HG02970 (cell line): ENCODE results near the gene ZNF783.
"Not testable (repeated sequence)": the region's sequence is repeated elsewhere in the genome, so short reads cannot be mapped to it uniquely, and the experiment has no call there.

Source experiments
- ATAC-seq: cut with Tn5 transposase; IDR thresholded peaks from one replicate; pipeline ENCODE4 v1.9.1; 2021; ENCODE audit warnings: mild to moderate bottlenecking, moderate library complexity, moderate number of reproducible peaks; ENCODE audit not compliant: unreplicated experiment, low FRiP score

Gene ZNF783

DNA sequence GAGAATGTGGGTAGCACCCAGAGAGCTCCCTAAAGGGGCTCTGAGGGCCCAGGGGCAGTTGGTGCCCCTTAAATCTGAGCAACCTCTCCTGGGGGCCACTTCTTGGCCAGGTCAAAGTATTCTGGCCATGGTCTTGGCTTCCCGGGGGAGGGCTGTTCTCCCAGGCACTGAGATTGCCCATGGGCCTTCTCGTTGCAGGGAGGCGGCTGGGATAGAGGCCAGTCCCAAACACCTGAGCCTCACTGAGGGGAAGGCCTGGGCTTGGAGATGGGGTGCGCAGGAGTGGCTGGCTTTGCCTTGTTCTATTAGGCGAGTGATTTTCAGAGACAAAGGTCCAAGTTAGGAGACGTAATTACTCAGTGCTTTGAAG is 33.5 kb downstream of the ZNF783 start:
- no peak for ATAC-seq

DNA sequence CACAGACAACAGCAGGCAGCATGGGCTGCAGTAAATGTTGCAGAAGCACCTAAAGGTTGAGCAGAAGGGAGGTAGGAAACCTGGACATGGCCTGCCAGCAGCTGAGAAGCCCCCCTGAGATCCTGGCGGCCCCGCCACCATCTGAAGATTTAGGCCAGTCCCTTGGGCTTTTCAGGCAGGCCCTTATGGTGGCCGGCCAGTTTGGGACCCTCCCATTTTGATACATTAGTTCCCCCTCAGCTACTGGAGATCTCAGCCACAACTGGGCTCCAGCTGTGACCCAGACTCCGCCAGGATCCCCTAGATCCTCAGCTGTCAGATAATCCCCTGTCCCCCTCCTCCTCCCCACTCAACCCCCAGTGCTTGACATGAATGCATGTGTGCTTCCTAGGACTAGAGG is 34.4 kb downstream of the ZNF783 start:
- ATAC-seq, result no peak

DNA sequence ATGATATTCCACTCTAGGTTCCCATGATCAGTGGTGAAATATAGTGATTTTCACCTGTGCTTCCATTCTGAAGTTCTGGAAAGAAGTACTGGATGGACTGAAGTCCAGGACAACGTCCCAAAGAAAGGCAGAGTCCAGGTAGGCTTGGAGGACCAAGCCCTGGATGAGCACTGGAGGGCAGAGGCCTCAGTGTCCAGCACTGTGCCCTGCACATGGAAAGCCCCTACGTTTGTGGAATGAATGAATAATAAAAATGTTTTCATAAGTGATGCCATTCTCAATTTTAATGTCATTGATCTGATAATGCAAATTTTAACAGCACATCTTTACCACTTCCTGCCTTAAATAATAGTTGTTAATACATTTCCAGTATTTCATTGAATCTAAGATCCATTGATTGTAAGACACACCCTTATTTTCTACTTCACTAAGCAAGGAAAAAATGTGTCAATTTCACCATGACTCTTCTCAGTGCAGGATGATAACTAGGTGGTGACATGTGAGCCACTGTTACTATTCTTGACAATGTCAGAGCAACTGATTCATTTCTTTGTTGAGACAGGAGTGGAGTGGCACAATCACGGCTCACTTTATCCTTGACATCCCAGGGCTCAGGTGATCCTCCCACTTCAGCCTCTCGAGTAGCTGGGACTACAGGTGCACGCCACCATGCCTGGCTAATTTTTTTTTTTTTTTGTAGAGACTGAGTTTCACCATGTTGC is 35.2 kb downstream of the ZNF783 start:
- ATAC-seq, result no peak

DNA sequence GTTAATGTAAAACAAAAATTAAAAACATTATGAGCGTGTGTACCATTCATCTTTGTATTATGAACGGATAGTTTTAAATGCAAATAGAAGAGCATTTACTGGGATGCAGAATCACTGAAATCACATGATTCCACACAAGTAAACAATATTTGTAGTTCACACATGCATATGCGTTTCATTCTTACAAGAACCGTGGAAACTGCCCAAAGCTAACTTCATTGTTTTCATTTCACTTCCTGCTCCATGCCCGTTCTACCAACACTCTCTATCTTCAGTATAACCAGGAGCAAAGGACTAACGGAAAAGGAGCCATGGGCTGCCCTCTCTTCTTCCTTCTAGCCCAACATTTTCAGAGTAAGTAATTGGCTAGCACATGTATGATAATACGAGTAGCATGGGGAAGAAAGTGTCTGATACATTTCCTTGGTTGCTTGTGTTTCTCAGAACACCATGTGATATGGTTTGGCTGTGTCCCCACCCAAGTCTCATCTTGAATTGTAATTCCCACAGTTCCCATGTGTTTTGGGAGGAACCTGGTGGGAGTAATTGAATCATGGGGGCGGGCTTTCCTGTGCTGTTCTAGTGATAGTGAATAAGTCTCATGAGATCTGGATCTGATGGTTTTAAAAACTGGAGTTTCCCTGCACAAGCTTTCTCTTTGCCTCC is 38.8 kb downstream of the ZNF783 start:
- no peak for ATAC-seq

DNA sequence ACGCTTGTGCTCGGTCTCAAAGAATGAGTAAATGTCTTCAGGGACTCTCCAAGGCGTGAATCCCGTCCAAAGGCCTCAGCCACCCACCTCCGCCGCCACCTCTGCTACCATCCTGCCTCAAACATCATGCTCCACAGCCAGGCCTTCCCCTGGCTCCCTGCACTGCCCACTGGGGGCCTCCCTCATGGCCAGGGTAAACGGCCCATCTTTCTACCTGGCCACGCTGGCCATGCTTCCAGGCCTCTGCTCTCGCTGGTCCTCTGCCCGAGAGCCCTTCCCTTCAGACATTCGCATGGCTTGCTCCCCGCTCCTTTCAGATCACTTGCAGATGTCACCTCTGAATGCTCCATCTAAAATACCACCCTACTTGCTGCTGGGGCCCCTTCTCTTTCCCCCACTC is 40.2 kb downstream of the ZNF783 start:
- ATAC-seq, result no peak

DNA sequence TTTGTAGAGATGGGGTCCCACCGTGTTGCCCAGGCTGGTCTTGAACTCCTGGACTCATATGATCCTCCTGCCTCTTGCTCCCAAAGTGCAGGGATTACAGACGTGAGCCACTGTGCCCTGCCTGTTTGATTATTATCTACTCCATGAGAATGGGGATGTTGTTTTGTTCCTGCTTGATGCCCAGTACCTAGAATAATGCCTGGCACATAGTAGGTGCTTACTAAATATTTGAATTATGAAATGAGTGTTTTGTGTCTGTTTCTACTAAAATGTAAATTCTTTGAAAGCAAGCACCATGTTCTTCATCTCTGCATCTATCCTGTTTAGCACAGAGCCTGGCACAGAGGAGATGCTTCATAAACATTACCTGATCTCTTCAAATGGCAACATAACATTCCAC is 40.9 kb downstream of the ZNF783 start:
- no peak for ATAC-seq

DNA sequence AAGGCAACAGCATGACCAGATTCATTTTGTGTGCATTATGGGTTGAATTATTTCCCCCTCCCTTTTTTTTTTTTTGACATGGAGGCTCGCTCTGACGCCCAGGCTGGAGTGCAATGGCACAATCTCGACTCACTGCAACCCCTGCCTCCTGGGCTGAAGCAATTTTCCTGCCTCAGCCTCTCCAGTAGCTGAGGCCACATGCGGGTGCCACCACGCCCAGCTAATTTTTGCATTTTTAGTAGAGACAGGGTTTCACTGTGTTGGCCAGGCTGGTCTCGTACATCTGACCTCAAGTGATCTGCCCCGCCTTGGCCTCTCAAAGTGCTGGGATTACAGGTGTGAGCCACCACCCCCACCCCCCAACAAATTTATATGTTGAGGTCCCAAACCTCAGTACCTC is 42.0 kb downstream of the ZNF783 start:
- no peak for ATAC-seq

GRCh38 chr7:149306854-149307253 is 44.9 kb downstream of the ZNF783 start:
- no peak for ATAC-seq

- no peak for ATAC-seq
Observed at GRCh38 chr7:149307775-149308501, 45.9 kb downstream of the ZNF783 start.

DNA sequence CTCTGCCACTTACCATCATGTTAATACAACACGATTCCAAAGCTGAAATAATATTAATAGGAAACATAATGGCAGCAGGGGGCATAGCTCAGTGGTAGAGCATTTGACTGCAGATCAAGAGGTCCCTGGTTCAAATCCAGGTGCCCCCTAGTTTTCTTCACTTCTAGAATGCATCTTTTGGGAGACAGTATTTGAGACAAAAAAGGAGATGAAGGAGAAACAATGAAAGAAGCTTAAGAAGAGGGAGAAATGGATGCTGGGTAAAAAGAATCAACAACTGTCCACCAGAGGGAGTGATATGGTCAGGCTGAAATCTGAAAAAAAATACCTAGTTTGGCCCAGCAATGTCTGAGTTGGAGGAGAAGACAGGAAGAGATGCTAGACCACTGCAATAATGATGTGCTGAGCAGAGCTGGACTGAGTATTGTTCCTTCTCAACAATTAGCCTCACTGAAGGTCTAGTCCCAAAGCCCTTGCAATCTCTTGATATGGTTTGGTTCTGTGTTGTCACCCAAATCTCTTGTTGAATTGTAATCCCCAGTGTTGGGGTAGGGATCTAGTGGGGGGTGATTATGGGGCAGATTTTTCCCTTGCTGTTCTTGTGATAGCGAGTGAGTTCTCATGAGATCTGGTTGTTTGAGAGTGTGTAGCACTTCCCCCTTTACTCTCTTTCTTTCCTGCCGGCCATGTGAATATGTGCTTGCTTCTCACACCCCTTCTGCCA is 48.3 kb downstream of the ZNF783 start:
- no peak for ATAC-seq

DNA sequence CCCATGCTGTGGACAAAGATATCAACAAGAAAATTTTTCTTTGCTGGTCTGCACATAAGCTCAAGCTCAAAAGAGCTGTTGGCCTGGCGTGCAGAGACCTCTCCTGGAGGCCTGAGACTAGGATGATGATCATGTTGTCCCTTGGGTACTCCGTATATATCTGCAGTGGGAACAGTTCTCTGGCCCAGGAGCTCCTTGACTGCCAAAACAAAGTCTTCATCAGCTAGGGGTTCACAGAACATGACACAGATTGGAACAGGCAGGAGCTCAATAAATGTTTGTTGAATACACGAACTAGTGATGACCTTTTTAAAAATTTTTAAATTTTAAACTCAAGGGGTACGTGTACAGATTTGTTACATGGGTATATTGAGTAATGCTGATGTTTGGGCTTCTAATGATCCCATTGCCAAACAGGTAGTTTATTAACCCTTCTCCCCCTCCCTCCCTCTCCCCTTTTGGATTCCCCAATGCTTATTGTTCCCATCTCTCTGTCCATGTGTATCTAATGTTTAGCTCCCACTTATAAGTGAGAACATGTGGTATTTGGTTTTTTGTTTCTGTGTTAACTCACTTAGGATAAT is 49.1 kb downstream of the ZNF783 start:
- ATAC-seq, result no peak

DNA sequence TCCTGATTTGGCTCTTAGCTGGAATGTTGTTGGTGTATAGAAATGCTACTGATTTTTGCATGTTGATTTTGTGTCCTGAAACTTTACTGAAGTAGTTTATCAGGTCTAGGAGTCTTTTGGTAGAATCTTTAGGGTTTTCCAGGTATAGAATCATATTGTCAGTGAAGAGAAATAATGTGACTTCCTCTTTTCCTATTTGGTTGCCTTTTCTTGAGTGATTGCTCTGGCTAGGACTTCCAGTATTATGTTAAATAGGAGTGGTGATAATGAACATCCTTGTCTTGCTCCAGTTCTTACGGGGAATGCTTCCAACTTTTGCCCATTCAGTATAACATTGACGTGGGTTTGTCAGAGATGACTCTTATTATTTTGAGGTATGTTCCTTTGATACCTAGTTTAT is 52.0 kb downstream of the ZNF783 start:
- ATAC-seq, result no peak

DNA sequence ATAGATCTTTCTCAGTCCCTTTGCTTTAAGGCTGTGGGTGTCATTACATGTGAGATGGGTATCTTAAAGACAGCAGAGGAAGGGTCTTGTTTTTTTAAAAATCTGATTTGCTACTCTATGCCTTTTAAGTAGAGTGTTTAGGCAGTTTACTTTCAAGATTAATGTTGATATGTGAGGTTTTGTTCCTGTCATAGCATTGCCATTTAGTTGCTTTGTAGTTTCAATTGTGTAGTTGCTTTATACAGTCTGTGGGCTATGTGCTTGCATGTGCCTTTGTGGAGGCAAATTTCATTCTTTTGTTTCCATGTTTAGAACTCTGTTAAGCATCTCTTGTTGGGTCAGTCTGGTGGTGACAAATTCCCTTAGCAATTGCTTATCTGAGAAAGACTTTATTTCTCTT is 54.6 kb downstream of the ZNF783 start:
- ATAC-seq, result no peak

GRCh38 chr7:149317496-149317895 is 55.5 kb downstream of the ZNF783 start:
- ATAC-seq, result no peak

- ATAC-seq, result no peak
Observed at GRCh38 chr7:149317986-149318672, 56.1 kb downstream of the ZNF783 start.

DNA sequence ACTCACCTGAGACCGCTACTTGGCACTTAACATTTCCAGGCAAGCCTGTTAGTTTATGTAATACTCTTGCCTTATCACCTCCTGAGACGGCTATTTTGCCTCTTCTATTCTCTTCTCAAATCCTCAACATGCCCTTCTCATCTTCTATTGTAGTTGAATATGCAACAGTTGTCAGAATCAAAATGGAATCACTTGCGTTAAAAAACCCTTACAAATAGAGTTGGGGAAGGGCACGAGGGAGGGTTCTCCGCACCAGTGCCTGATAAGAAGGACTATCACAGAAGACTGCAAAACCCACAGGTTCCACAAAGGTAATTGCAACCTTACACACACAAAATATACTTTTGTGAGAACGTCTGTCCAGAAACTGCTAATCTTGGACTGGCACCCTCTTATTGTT is 57.4 kb downstream of the ZNF783 start:
- no peak for ATAC-seq

DNA sequence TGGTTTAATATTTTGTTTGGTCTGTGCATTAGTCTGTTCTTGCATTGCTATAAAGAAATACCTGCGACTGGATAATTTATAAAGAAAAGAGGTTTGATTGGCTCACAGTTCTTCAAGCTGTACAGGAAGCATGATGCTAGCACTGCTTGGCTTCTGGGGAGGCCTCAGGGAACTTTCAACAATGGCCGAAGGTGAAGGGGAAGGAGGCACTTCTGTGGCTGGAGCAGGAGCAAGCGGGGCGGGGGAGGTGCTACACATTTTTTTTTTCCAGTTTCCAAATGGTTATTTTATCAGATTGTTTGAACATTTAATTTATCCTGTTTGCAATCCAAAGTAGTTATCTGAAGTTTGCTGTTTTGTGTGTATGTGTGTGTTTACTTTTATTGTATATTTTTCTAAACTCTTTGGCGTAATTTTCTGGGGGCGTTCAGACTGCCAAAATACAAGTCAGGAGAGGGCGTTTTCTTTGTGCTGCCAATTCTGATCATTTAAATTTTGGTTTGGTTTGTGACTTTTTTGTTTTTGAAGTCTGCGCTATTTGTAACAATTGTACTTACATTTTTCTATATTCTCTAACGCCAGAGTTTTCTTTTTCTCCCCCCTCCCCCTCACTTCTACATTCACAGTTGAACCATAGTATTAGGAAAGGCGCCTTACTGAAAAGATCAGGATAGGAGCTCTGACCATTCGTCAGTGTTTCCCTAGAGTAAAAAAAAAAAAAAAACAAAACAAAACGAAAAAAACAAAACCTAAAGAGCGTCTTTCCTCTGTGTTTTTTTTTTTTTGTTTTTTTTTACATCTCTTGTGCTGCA is 58.5 kb downstream of the ZNF783 start:
- ATAC-seq, result no peak

DNA sequence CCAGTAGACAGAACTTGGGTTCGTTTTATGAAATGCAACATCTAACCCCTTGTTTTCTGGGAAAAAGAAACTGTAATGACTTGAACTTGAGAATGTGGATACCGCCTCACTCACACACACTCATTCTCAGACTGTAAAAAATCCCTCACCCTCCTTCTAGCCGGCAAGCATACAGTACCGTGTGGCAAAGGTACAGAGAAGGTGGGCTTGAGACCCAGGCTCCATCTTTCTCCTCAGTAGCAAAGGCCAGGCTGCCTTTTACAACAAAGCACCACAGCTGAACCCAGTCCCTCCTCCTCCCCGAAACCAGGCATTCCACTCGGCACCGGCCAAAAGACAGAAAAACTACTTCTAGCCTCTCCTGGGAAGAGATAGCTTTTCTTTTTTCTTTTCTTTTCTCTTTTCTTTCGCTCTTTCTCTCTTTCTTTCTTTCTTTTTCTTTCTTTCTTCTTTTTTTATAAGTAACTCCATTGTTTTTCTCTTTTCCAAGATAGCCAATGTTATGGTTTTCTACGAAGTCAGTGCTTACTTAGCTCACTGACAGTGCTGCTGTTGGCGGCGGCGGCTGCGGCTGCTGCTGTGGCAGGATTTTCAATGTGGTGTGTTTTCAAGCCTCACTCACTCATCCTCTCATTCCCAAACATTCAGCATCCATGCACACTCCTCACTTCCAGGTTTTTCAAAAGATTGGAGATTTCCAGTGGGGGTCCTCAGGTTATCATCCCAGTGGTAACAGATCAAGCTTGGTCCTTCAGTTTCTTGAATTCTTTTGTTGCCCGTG is 59.3 kb downstream of the ZNF783 start:
- ATAC-seq, result not testable (repeated sequence)
